ENCODE data around the gene ZNF598. TPM values are rescaled to one million over a fixed set of nuclear protein-coding genes. Genes with fewer than 3 reads are reported as not detected.

The ZNF598 gene
- total RNA-seq, 2 experiments from 2014 or later: 39.7 to 43.6 TPM

- Mint-ChIP-seq H3K9me3 (no peaks in the 10 kb centered on the region), H3K27ac (no peak overlapping the region), H3K27me3 (no peaks in the 10 kb centered on the region), H3K4me1 (ENCODE audit: low read depth) (no peaks in the 10 kb centered on the region), H3K4me3 (no peak overlapping the region), H3K36me3 (ENCODE audit: low read depth) (peaks cover 36% of the 10 kb centered on the region)
- H3K9me3 ChIP-seq (ENCODE audit: control insufficient read depth in 1 of 2, insufficient read depth in 1 of 2, low read length in 2 of 2): no peaks in the 10 kb centered on the region
- H3K36me3 ChIP-seq (ENCODE audit: insufficient read depth, low read length): peaks cover 76% of the 10 kb centered on the region
- H3K27ac ChIP-seq (ENCODE audit: low read depth in 1 of 2, low read length in 2 of 2): no peak overlapping the region
- no peak for DNase-seq
- CTCF ChIA-PET: interaction anchor here (1.6 kb wide), 1 partner anchor 10 kb away, joined by 4 read pairs; the partner anchor contains the start of genes NTHL1 and TSC2
- ATAC-seq (ENCODE audit: poor library complexity): no peak
- no peak for TF ChIP-seq CTCF (IDR thresholded peaks at IDR 0.05)
- H3K4me1 ChIP-seq (ENCODE audit: insufficient read depth, low read length): no peaks in the 10 kb centered on the region
- no peaks in the 10 kb centered on the region for H3K27me3 ChIP-seq (ENCODE audit: control insufficient read depth in 1 of 2, insufficient read depth in 2 of 2, low read length in 2 of 2)
- intact Hi-C loops (cut with DNase I, micrococcal nuclease): no loop called here
- H3K4me3 ChIP-seq (ENCODE audit: low read length): no peak overlapping the region
- POLR2A ChIA-PET: interaction anchor here (0.9 kb wide), 1 partner anchor 83 kb away, joined by 3 read pairs; no protein-coding TSS in a partner anchor
Measured at GRCh38 chr16:2057438-2057837, 47.8 kb upstream of the ZNF598 start.

GRCh38 chr16:2056681-2057407, 47.2 kb upstream of the ZNF598 start:
- TF ChIP-seq CTCF (IDR thresholded peaks at IDR 0.05): no peak
- H3K4me1 ChIP-seq (ENCODE audit: insufficient read depth, low read length): no peaks in the 10 kb centered on the region
- CTCF ChIA-PET: interaction anchor here (1.6 to 2.0 kb wide), 2 partner anchors 9 to 84 kb away, joined by 4 to 5 read pairs; partner anchors contain the start of genes NTHL1 and TSC2
- Mint-ChIP-seq H3K36me3 (ENCODE audit: low read depth) (peaks cover 40% of the 10 kb centered on the region), H3K27me3 (no peaks in the 10 kb centered on the region), H3K9me3 (no peaks in the 10 kb centered on the region), H3K27ac (no peak overlapping the region), H3K4me3 (no peak overlapping the region), H3K4me1 (ENCODE audit: low read depth) (no peaks in the 10 kb centered on the region)
- H3K9me3 ChIP-seq (ENCODE audit: control insufficient read depth in 1 of 2, insufficient read depth in 1 of 2, low read length in 2 of 2): no peaks in the 10 kb centered on the region
- intact Hi-C loops (cut with DNase I, micrococcal nuclease): no loop called here
- H3K36me3 ChIP-seq (ENCODE audit: insufficient read depth, low read length): peaks cover 77% of the 10 kb centered on the region
- no peaks in the 10 kb centered on the region for H3K27me3 ChIP-seq (ENCODE audit: control insufficient read depth in 1 of 2, insufficient read depth in 2 of 2, low read length in 2 of 2)
- H3K27ac ChIP-seq (ENCODE audit: low read depth in 1 of 2, low read length in 2 of 2): no peak overlapping the region
- no peak for ATAC-seq (ENCODE audit: poor library complexity)
- POLR2A ChIA-PET: interaction anchor here (0.9 kb wide), 1 partner anchor 84 kb away, joined by 3 read pairs; no protein-coding TSS in a partner anchor
- no peak for DNase-seq
- no peak overlapping the region for H3K4me3 ChIP-seq (ENCODE audit: low read length)

- Histone ChIP-seq H3K36me3 (ENCODE audit: insufficient read depth, low read length) (peaks cover 76% of the 10 kb centered on the region), H3K27ac (ENCODE audit: low read depth in 1 of 2, low read length in 2 of 2) (no peak overlapping the region), H3K4me3 (ENCODE audit: low read length) (no peak overlapping the region), H3K9me3 (ENCODE audit: control insufficient read depth in 1 of 2, insufficient read depth in 1 of 2, low read length in 2 of 2) (no peaks in the 10 kb centered on the region), H3K4me1 (ENCODE audit: insufficient read depth, low read length) (no peaks in the 10 kb centered on the region), H3K27me3 (ENCODE audit: control insufficient read depth in 1 of 2, insufficient read depth in 2 of 2, low read length in 2 of 2) (no peaks in the 10 kb centered on the region)
- ChIA-PET CTCF (interaction anchor here (1.6 to 2.0 kb wide), 2 partner anchors 8 to 85 kb away, joined by 4 to 5 read pairs; partner anchors contain the start of genes NTHL1 and TSC2), POLR2A (no interaction called here)
- no peak for TF ChIP-seq CTCF (IDR thresholded peaks at IDR 0.05)
- no peak overlapping the region for H3K27ac Mint-ChIP-seq
- intact Hi-C loops (cut with DNase I, micrococcal nuclease): no loop called here
- DNase-seq: peak in 1 of 14 experiments; percentile 11
- no peaks in the 10 kb centered on the region for H3K4me1 Mint-ChIP-seq (ENCODE audit: low read depth)
- ATAC-seq (ENCODE audit: poor library complexity): no peak
- H3K27me3 Mint-ChIP-seq: no peaks in the 10 kb centered on the region
- no peak overlapping the region for H3K4me3 Mint-ChIP-seq
- no peaks in the 10 kb centered on the region for H3K9me3 Mint-ChIP-seq
- peaks cover 40% of the 10 kb centered on the region for H3K36me3 Mint-ChIP-seq (ENCODE audit: low read depth)
Measured at GRCh38 chr16:2056077-2056476, 46.5 kb upstream of the ZNF598 start.

Data from CD4-positive, alpha-beta T cell (primary cell).